ENCODE measurements around the gene LRRC17. TPM values are rescaled to one million over a fixed set of nuclear protein-coding genes. Genes with fewer than 3 reads are reported as not detected.
A peak's percentile ranks its signal among the peaks of the same experiment; 100 is the strongest.

The LRRC17 gene, protein sequence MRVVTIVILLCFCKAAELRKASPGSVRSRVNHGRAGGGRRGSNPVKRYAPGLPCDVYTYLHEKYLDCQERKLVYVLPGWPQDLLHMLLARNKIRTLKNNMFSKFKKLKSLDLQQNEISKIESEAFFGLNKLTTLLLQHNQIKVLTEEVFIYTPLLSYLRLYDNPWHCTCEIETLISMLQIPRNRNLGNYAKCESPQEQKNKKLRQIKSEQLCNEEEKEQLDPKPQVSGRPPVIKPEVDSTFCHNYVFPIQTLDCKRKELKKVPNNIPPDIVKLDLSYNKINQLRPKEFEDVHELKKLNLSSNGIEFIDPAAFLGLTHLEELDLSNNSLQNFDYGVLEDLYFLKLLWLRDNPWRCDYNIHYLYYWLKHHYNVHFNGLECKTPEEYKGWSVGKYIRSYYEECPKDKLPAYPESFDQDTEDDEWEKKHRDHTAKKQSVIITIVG
- 1 to 10 TPM in 3 of 6 experiments, under 1 TPM in 3; 0.64 to 1.8 (median 1.3) TPM for total RNA-seq
- long read RNA-seq = 0 reads

DNA sequence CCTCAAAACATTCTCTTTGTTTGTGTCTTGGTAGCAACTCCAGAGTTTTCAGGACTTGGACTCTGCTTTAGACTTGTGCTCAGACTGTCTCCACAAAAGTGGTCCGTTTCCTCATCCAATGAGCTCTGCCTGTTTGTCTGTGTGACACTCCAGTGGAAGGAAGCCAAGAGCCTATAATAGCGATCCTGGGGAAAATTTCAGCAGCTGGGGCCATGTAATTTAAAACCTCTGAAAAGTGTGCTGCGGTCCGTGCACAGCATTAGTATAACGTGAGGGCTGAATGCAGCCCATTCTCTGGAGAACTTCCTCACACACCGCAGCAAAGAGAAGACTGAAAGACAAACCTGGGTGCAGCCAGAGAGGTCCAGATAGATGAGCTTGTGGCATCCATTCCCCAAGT is at the start of gene LRRC17:
Gene LRRC17 (plus strand): TSS at position 259 of the 400 bp plus-strand sequence. CDS start 20,914 bp downstream, outside the sequence.
- intact Hi-C loops (cut with DNase I) = no loop called here
- no peaks in the 10 kb centered on the region for H3K4me1 ChIP-seq
- no peaks in the 10 kb centered on the region for H3K9me3 ChIP-seq
- no peak for DNase-seq
- no peaks in the 10 kb centered on the region for H3K36me3 ChIP-seq
- TF ChIP-seq POLR2A (IDR thresholded peaks at IDR 0.05) = no peak
- TF ChIP-seq, protein P1, sequence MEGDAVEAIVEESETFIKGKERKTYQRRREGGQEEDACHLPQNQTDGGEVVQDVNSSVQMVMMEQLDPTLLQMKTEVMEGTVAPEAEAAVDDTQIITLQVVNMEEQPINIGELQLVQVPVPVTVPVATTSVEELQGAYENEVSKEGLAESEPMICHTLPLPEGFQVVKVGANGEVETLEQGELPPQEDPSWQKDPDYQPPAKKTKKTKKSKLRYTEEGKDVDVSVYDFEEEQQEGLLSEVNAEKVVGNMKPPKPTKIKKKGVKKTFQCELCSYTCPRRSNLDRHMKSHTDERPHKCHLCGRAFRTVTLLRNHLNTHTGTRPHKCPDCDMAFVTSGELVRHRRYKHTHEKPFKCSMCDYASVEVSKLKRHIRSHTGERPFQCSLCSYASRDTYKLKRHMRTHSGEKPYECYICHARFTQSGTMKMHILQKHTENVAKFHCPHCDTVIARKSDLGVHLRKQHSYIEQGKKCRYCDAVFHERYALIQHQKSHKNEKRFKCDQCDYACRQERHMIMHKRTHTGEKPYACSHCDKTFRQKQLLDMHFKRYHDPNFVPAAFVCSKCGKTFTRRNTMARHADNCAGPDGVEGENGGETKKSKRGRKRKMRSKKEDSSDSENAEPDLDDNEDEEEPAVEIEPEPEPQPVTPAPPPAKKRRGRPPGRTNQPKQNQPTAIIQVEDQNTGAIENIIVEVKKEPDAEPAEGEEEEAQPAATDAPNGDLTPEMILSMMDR (IDR thresholded peaks at IDR 0.05) = no peak
- 29% methylated on average over 6 of the region's 6 CpGs for WGBS (ENCODE audit: insufficient coverage, low coverage, low lambda C conversion rate, missing lambda C conversion rate)
- ATAC-seq = peak in 2 of 4 donors; percentile 18 to 29
- no peaks in the 10 kb centered on the region for H3K27me3 ChIP-seq
- H3K27ac ChIP-seq = no peak within 1 kb of the TSS
- peak within 1 kb of the TSS in 1 of 3 donors; percentile 12 for H3K4me3 ChIP-seq

DNA sequence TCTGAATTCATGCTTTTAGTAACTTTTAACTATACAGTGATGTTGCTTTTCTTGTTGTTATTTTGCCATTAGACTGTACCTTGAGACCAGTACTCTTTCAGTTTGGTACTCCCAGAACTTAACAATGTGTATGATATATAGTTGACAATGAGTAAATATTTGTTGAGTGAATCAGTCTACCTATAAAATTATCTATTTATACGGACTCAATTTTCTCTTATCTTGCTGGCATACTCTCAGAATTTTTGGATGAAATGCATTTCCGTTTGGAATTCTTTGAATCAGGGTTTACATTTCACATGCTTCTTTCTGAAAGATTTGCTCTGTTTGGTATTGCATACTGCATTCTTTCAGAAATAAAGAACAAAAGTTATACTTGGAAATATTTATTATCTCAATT is 47.8 kb upstream of the LRRC17 start:
- H3K9me3 ChIP-seq = no peaks in the 10 kb centered on the region
- ATAC-seq (no peak), DNase-seq (no peak)
- WGBS (ENCODE audit: insufficient coverage, low coverage, low lambda C conversion rate, missing lambda C conversion rate) = 37% methylated on average over 2 of the region's 2 CpGs
- H3K36me3 ChIP-seq = no peaks in the 10 kb centered on the region
- no peak overlapping the region for H3K27ac ChIP-seq
- no peak overlapping the region for H3K4me3 ChIP-seq
- no peaks in the 10 kb centered on the region for H3K4me1 ChIP-seq
- intact Hi-C loops (cut with DNase I) = no loop called here
- TF ChIP-seq, protein P1 (IDR thresholded peaks at IDR 0.05) = no peak
- TF ChIP-seq POLR2A (IDR thresholded peaks at IDR 0.05) = no peak
- H3K27me3 ChIP-seq = no peaks in the 10 kb centered on the region

DNA sequence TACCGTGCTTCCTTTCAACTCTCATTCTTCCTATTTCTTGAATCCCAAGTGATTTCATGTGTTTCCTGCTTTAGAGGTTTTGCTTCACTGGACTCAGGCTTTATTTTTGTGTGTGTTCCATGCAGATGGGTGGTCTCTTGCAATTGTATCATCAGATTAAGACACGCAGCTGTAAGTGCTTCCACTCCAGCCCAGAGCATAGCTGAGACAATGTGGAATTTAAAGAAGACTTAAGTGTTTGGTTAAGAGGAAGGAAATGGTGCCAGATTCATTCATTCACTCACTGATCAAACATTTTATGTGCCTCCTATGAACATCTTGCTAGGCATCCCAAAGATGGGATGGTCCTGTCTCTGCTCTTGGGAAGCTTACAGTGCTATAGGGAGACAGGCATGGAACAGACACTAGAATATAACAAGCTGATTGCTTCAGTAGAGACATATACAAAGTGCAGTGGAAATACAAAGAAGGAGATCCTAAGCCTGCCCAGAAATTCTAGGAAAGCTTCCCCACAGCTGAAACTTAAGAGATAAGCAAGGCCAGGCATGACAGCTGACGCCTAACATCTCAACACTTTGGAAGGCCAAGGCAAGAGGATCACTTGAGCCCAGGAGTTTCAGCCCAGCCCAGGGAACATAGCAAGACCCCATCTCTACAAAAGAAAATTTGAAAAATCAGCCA is 46.1 kb upstream of the LRRC17 start:
- Histone ChIP-seq H3K4me3 (no peak overlapping the region), H3K27me3 (no peaks in the 10 kb centered on the region), H3K27ac (no peak overlapping the region), H3K4me1 (no peaks in the 10 kb centered on the region), H3K36me3 (no peaks in the 10 kb centered on the region), H3K9me3 (no peaks in the 10 kb centered on the region)
- TF ChIP-seq, protein P1 (IDR thresholded peaks at IDR 0.05) = no peak
- TF ChIP-seq POLR2A (IDR thresholded peaks at IDR 0.05) = no peak
- no peak for DNase-seq
- no peak for ATAC-seq
- intact Hi-C loops (cut with DNase I) = no loop called here
- 66% methylated on average over 3 of the region's 3 CpGs for WGBS (ENCODE audit: insufficient coverage, low coverage, low lambda C conversion rate, missing lambda C conversion rate)

DNA sequence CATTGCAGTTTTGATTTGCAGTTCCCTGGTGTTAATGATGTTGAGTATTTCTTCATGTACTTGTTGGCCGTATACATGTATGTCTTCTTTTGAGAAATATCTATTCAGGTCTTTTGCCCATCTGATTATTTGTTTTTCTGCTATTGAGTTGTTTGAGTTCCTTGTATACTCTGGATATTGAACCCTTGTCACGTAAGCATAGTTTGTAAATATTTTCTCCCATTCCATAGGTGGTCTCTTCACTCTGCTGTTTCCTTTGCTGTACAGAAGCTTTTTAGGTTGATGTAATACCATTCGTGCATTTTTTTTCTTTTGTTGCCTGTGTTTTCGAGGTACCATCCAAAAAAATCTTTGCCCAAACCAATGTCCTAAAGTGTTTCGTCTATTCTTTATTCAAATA is 43.6 kb upstream of the LRRC17 start:
- H3K27ac ChIP-seq = no peak overlapping the region
- H3K36me3 ChIP-seq = no peaks in the 10 kb centered on the region
- DNase-seq = no peak
- H3K9me3 ChIP-seq = no peaks in the 10 kb centered on the region
- intact Hi-C loops (cut with DNase I) = no loop called here
- no peak overlapping the region for H3K4me3 ChIP-seq
- ATAC-seq = no peak
- TF ChIP-seq, protein P1 (IDR thresholded peaks at IDR 0.05) = no peak
- no peak for TF ChIP-seq POLR2A (IDR thresholded peaks at IDR 0.05)
- 63% methylated on average over 5 of the region's 5 CpGs for WGBS (ENCODE audit: insufficient coverage, low coverage, low lambda C conversion rate, missing lambda C conversion rate)
- H3K27me3 ChIP-seq = no peaks in the 10 kb centered on the region
- H3K4me1 ChIP-seq = no peaks in the 10 kb centered on the region

Data from right lobe of liver (tissue), 6 donors.